IMR-90 (cell line): Measurements from ENCODE around the gene WRAP73. TPM values are rescaled to one million over a fixed set of nuclear protein-coding genes. Genes with fewer than 3 reads are reported as not detected.

Source experiments
- ATAC-seq: fragments of 200-7000 bp; cut with Tn5 transposase; 2 replicates; pipeline ENCODE4 v1.9.1; 2020; ENCODE audit warnings: low read depth, mild to moderate bottlenecking, moderate library complexity
- BruUV-seq: library from RNA; stranded (reverse); fragments of 400-500 nt; replicated peaks from 2 replicates; lab custom pipeline; 2021; lab: Mats Ljungman, UMichigan
- CTCF ChIA-PET: fragments of 300-600 bp; formaldehyde crosslinking; extraction: SDS; loops from one replicate; lab custom pipeline; 2021; ENCODE audit warnings: antibody characterized with exemption; lab: Yijun Ruan, JAX
- POLR2A ChIA-PET: fragments of 300-600 bp; sonication (Branson Sonifier 250); formaldehyde crosslinking; loops from one replicate; lab custom pipeline; 2022; ENCODE audit warnings: antibody characterized with exemption; ENCODE audit not compliant: unreplicated experiment; lab: Charles Lee
- DNase-seq: peaks from one replicate; pipeline ENCODE4 v3.0.0; 2013
- H2AFZ ChIP-seq: replicated peaks from 2 replicates; pipeline ENCODE3; 2013; ENCODE audit warnings: low read length, mild to moderate bottlenecking; ENCODE audit not compliant: poor library complexity
- H2AK5ac ChIP-seq: 2 replicates; pipeline ENCODE4 v1.6.1; 2013; ENCODE audit warnings: low read depth, low read length, inconsistent platforms
- H2AK9ac ChIP-seq: replicated peaks from 2 replicates; pipeline ENCODE3; 2013; ENCODE audit warnings: mild to moderate bottlenecking, low read depth, low read length, moderate library complexity; ENCODE audit not compliant: poor library complexity
- H2BK120ac ChIP-seq: 2 replicates; pipeline ENCODE4 v1.6.1; 2013; ENCODE audit warnings: low read depth, low read length, inconsistent platforms
- H2BK15ac ChIP-seq: 3 replicates; pipeline ENCODE4 v1.6.1; 2013; ENCODE audit warnings: low read depth, low read length, inconsistent platforms
- H2BK20ac ChIP-seq: 2 replicates; pipeline ENCODE4 v1.6.1; 2013; ENCODE audit warnings: low read depth, mild to moderate bottlenecking, inconsistent platforms, low read length, moderate library complexity
- H2BK5ac ChIP-seq: 2 replicates; pipeline ENCODE4 v1.6.1; 2013; ENCODE audit warnings: mild to moderate bottlenecking, low read depth, low read length, inconsistent platforms; ENCODE audit not compliant: poor library complexity, severe bottlenecking
- H3K14ac ChIP-seq: replicated peaks from 2 replicates; pipeline ENCODE4 v1.6.1; 2013; ENCODE audit warnings: low read depth, low read length, inconsistent platforms
- H3K18ac ChIP-seq: 2 replicates; pipeline ENCODE4 v1.6.1; 2013; ENCODE audit warnings: low read depth, low read length, control low read depth
- H3K23ac ChIP-seq: 2 replicates; pipeline ENCODE4 v1.6.1; 2013; ENCODE audit warnings: low read depth, low read length, inconsistent platforms
- H3K27ac ChIP-seq: 2 replicates; pipeline ENCODE4 v1.5.1; 2013; ENCODE audit warnings: mild to moderate bottlenecking, control low read depth, low read length; ENCODE audit not compliant: insufficient read depth
- H3K27me3 ChIP-seq: 2 replicates; pipeline ENCODE4 v1.6.1; 2013; ENCODE audit warnings: low read length; ENCODE audit not compliant: control insufficient read depth, insufficient read depth
- H3K36me3 ChIP-seq: 2 replicates; pipeline ENCODE4 v1.6.1; 2013; ENCODE audit warnings: low read length, mixed read lengths; ENCODE audit not compliant: control insufficient read depth, insufficient read depth
- H3K4ac ChIP-seq: 2 replicates; pipeline ENCODE4 v1.6.1; 2013; ENCODE audit warnings: low read depth, low read length, inconsistent platforms
- H3K4me1 ChIP-seq: 2 replicates; pipeline ENCODE4 v1.6.1; 2013; ENCODE audit warnings: low read length, mixed read lengths; ENCODE audit not compliant: control insufficient read depth, insufficient read depth
- H3K4me2 ChIP-seq: 2 replicates; pipeline ENCODE4 v1.6.1; 2013; ENCODE audit warnings: low read depth, mild to moderate bottlenecking, control low read depth, low read length, moderate library complexity
- H3K4me3 ChIP-seq: 2 replicates; pipeline ENCODE4 v1.5.1; 2013; ENCODE audit warnings: low read depth, mild to moderate bottlenecking, control low read depth, low read length, moderate library complexity; ENCODE audit not compliant: insufficient read depth
- H3K56ac ChIP-seq: 2 replicates; pipeline ENCODE4 v1.6.1; 2013; ENCODE audit warnings: low read length, inconsistent platforms; ENCODE audit not compliant: insufficient read depth; ENCODE audit errors: extremely low read depth
- H3K79me1 ChIP-seq, 2 experiments: 2 replicates each; pipeline ENCODE4 v1.6.1; 2013; ENCODE audit warnings: low read length in 2 of 2, inconsistent platforms in 1 of 2, low read depth in 1 of 2
- H3K9ac ChIP-seq: 2 replicates; pipeline ENCODE4 v1.6.1; 2013; ENCODE audit warnings: low read depth, low read length, control low read depth
- H3K9me1 ChIP-seq: 2 replicates; pipeline ENCODE4 v1.6.1; 2013; ENCODE audit warnings: low read length, inconsistent platforms; ENCODE audit not compliant: insufficient read depth
- H3K9me3 ChIP-seq: 2 replicates; pipeline ENCODE4 v1.6.1; 2013; ENCODE audit warnings: low read length; ENCODE audit not compliant: control insufficient read depth, insufficient read depth
- H4K20me1 ChIP-seq: 2 replicates; pipeline ENCODE4 v1.6.1; 2013; ENCODE audit warnings: low read length, inconsistent platforms; ENCODE audit not compliant: insufficient read depth
- H4K5ac ChIP-seq: 2 replicates; pipeline ENCODE4 v1.6.1; 2013; ENCODE audit warnings: mild to moderate bottlenecking, low read depth, low read length, control low read depth
- H4K8ac ChIP-seq, 2 experiments: 2 replicates each; pipeline ENCODE4 v1.6.1; 2013; ENCODE audit warnings: low read depth in 2 of 2, low read length in 2 of 2, control low read depth in 1 of 2, inconsistent platforms in 1 of 2
- H4K91ac ChIP-seq: 2 replicates; pipeline ENCODE4 v1.6.1; 2013; ENCODE audit warnings: low read depth, low read length, inconsistent platforms; ENCODE audit not compliant: insufficient read depth
- BHLHE40 ChIP-seq: fragments of 150-350 bp; IDR thresholded peaks from 2 replicates; pipeline ENCODE4 v1.6.1; 2016; ENCODE audit warnings: mild to moderate bottlenecking, low read depth, low read length
- CEBPB ChIP-seq: IDR thresholded peaks from 2 replicates; pipeline ENCODE4 v1.6.1; 2012; ENCODE audit warnings: low read depth, low read length, improper control_type of control experiment
- CHD1 ChIP-seq: IDR thresholded peaks from 2 replicates; pipeline ENCODE4 v1.6.1; 2012; ENCODE audit warnings: low read depth, low read length, improper control_type of control experiment
- FOS ChIP-seq: fragments of 150-350 bp; IDR thresholded peaks from 2 replicates; pipeline ENCODE4 v1.6.1; 2016; ENCODE audit warnings: low read depth, low read length
- MAFK ChIP-seq: IDR thresholded peaks from 2 replicates; pipeline ENCODE4 v1.6.1; 2012; ENCODE audit warnings: low read depth, low read length, improper control_type of control experiment
- MAZ ChIP-seq: IDR thresholded peaks from 2 replicates; pipeline ENCODE4 v1.6.1; 2012; ENCODE audit warnings: low read depth, mild to moderate bottlenecking, low read length, improper control_type of control experiment, moderate library complexity, borderline replicate concordance
- MXI1 ChIP-seq: IDR thresholded peaks from 2 replicates; pipeline ENCODE4 v1.6.1; 2012; ENCODE audit warnings: low read depth, mild to moderate bottlenecking, low read length, moderate library complexity, borderline replicate concordance
- POLR2A ChIP-seq: IDR thresholded peaks from 2 replicates; pipeline ENCODE4 v1.6.1; 2012; ENCODE audit warnings: mild to moderate bottlenecking, low read depth, low read length
- RAD21 ChIP-seq: IDR thresholded peaks from 2 replicates; pipeline ENCODE4 v1.6.1; 2012; ENCODE audit warnings: low read length, improper control_type of control experiment
- RFX5 ChIP-seq: IDR thresholded peaks from 2 replicates; pipeline ENCODE4 v1.8.0; 2012; ENCODE audit warnings: low read depth, mild to moderate bottlenecking, low read length, moderate library complexity
- WGBS, 2 experiments: methylation state at CpG; one replicate each; pipeline versions ENCODE4 v1.1.5 to v1.1.7; 2013; ENCODE audit warnings: missing lambda C conversion rate in 2 of 2; ENCODE audit not compliant: insufficient read length in 1 of 2; ENCODE audit errors: extremely low coverage in 2 of 2; 5-methylcytosine and 5-hydroxymethylcytosine counted together
- dilution Hi-C: fragments of 300-500 bp; cut with HindIII; formaldehyde crosslinking; loops from one replicate; pipeline ENCODE4 v1.14.3; 2018; ENCODE audit warnings: low sequenced_read_pairs; ENCODE audit not compliant: unreplicated experiment
- in situ Hi-C: fragments of 300-500 bp; cut with MboI; formaldehyde crosslinking; loops from 3 replicates; pipeline ENCODE4 v1.14.3; 2019; ENCODE audit warnings: low sequenced_read_pairs, inconsistent platforms, mixed read lengths
- intact Hi-C: fragments of 100-400 bp; cut with micrococcal nuclease; formaldehyde crosslinking; loops from 2 replicates; pipeline ENCODE4 v1.10.0; 2022
- polyA plus RNA-seq, 3 experiments: library from polyadenylated mRNA; depleted of rRNA; stranded (reverse); fragments of >200 nt; gene quantifications; 2 replicates each; pipeline ENCODE4 v1.2.3, GENCODE V29; 2012; ENCODE audit warnings: low replicate concordance in 1 of 3
- total RNA-seq: library from RNA; depleted of rRNA; stranded (reverse); fragments of >200 nt; gene quantifications from 2 replicates; pipeline ENCODE4 v1.2.3, GENCODE V29; 2012
- TF ChIP-seq, protein P1 (sequence below): fragments of 150-350 bp; IDR thresholded peaks from 2 replicates; pipeline ENCODE4 v1.6.1; 2016; ENCODE audit warnings: low read depth, mild to moderate bottlenecking, low read length, moderate library complexity, borderline replicate concordance
- TF ChIP-seq, protein P2 (sequence below): conservative IDR thresholded peaks from 2 replicates; pipeline ENCODE4 v1.5.1; 2012; ENCODE audit warnings: mild to moderate bottlenecking, low read depth, low read length, improper control_type of control experiment

Gene WRAP73
- total and polyA plus RNA-seq, 2 of the 4 experiments (the other 2 are of a cell fraction) = 10.8 to 23.6 TPM

DNA sequence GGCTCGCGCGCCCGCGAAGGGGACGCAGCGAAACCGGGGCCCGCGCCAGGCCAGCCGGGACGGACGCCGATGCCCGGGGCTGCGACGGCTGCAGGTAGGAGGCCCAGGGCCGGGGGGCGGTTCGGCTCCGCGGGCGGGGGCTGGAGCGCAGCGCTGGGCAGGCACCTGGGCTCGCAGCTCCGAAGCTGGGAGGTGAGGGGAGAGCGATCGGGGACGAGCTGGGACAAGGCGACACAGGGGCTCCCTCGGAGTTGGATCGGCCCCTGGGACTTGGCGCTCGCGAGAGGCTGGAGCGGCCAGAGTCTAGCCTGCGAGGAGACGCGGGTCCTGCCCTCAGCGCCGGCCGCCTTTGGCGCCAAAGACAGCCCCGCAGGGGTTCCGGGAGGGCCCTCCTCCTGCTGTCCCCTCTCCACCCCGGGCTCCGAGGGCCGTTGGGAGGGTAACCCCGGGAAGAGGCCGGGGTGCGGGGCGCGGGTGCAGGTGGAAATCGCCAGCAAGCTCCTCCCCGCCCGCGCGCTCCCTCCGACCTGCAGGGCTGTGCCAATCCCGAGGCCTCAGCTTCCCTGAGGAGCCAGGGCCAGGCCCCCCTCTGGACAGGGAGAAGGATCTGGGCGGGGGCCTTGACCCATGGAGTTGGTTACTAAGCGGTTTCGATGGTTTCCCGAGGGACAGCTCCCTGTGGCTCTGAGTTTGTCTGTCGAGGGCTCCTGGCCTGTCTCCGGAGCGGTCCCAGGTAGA is 2.8 kb upstream of the WRAP73 start:
- 3% methylated on average over 14 of the region's 68 CpGs; no CpG with 5 or more reads in 1 of the 2 experiments for WGBS, 2 experiments
- no peak overlapping the region for H2BK20ac ChIP-seq
- ATAC-seq (no peak), DNase-seq (no peak)
- H2BK5ac ChIP-seq = no peak overlapping the region
- peaks cover 4 to 10% of the 10 kb centered on the region in 2 experiments for H3K79me1 ChIP-seq
- no peak overlapping the region for H2AK9ac ChIP-seq
- H3K4ac ChIP-seq = no peak overlapping the region
- no peaks in the 10 kb centered on the region; the same call in 1 of the 2 replicates for H4K20me1 ChIP-seq
- POLR2A ChIA-PET = no interaction called here
- no peaks in the 10 kb centered on the region for H3K36me3 ChIP-seq
- H3K4me1 ChIP-seq = no peaks in the 10 kb centered on the region; the same call in 1 of the 2 replicates
- no peak overlapping the region for H2BK15ac ChIP-seq
- in situ Hi-C loops (no loop called here), intact Hi-C loops (no loop called here), dilution Hi-C loops (no loop called here)
- H3K9me3 ChIP-seq = no peaks in the 10 kb centered on the region
- H2AK5ac ChIP-seq = no peak overlapping the region
- H3K4me3 ChIP-seq = no peak overlapping the region; the same call in 1 of the 2 replicates
- TF ChIP-seq RAD21 = no peak
- TF ChIP-seq, protein P1, sequence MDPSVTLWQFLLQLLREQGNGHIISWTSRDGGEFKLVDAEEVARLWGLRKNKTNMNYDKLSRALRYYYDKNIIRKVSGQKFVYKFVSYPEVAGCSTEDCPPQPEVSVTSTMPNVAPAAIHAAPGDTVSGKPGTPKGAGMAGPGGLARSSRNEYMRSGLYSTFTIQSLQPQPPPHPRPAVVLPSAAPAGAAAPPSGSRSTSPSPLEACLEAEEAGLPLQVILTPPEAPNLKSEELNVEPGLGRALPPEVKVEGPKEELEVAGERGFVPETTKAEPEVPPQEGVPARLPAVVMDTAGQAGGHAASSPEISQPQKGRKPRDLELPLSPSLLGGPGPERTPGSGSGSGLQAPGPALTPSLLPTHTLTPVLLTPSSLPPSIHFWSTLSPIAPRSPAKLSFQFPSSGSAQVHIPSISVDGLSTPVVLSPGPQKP = no peak
- no peak for TF ChIP-seq MAFK
- no peak for TF ChIP-seq CEBPB
- no peak for TF ChIP-seq BHLHE40
- no peak for TF ChIP-seq MXI1
- TF ChIP-seq, protein P2, sequence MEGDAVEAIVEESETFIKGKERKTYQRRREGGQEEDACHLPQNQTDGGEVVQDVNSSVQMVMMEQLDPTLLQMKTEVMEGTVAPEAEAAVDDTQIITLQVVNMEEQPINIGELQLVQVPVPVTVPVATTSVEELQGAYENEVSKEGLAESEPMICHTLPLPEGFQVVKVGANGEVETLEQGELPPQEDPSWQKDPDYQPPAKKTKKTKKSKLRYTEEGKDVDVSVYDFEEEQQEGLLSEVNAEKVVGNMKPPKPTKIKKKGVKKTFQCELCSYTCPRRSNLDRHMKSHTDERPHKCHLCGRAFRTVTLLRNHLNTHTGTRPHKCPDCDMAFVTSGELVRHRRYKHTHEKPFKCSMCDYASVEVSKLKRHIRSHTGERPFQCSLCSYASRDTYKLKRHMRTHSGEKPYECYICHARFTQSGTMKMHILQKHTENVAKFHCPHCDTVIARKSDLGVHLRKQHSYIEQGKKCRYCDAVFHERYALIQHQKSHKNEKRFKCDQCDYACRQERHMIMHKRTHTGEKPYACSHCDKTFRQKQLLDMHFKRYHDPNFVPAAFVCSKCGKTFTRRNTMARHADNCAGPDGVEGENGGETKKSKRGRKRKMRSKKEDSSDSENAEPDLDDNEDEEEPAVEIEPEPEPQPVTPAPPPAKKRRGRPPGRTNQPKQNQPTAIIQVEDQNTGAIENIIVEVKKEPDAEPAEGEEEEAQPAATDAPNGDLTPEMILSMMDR = no peak
- no peak for TF ChIP-seq MAZ
- no peak for TF ChIP-seq POLR2A
- no peak for TF ChIP-seq FOS
- TF ChIP-seq CHD1 = no peak
- TF ChIP-seq RFX5 = no peak
- H3K56ac ChIP-seq = no peak overlapping the region
- no peak overlapping the region for H3K14ac ChIP-seq
- H2AFZ ChIP-seq = peak overlapping the region; percentile 49
- H4K91ac ChIP-seq = no peak overlapping the region
- no peak overlapping the region for H3K27ac ChIP-seq
- H4K8ac ChIP-seq = no peak overlapping the region
- H3K9me1 ChIP-seq = no peaks in the 10 kb centered on the region
- H2BK120ac ChIP-seq = no peak overlapping the region
- no peak overlapping the region for H3K23ac ChIP-seq
- H3K27me3 ChIP-seq = peaks cover 64% of the 10 kb centered on the region
- no peak overlapping the region for H4K5ac ChIP-seq
- no TSS peak for BruUV-seq
- H3K4me2 ChIP-seq = no peak overlapping the region
- CTCF ChIA-PET = no interaction called here
- no peak overlapping the region for H3K18ac ChIP-seq
- no peak overlapping the region for H3K9ac ChIP-seq
